ENCODE data around the gene ZNF57. TPM values are rescaled to one million over a fixed set of nuclear protein-coding genes. Genes with fewer than 3 reads are reported as not detected.
A peak's percentile ranks its signal among the peaks of the same experiment; 100 is the strongest.

The ZNF57 gene
- 5.8 and 7.6 TPM in 2 replicates for total RNA-seq (2022)
- Bru-seq, nascent RNA: percentile 66 among the genes with signal in this experiment
- BruChase-seq, experiment 1, labeled RNA remaining after a 2-hour chase: percentile 62 among the genes with signal in this experiment
- percentile 62 among the genes with signal in this experiment for BruChase-seq, experiment 2, labeled RNA remaining after a 6-hour chase
- long read RNA-seq, transcript ZNF57-201 (4 exons, 2,003 nt): major isoform, 10 of 11 reads
- long read RNA-seq, partial matches to known transcripts: 0 of 11 reads
- long read RNA-seq, other reads (novel, unspliced or antisense): 1 of 11 reads

GRCh38 chr19:2900296-2901252, at the start of gene ZNF57:
Gene ZNF57 (plus strand): TSS chr19:2900928. CDS start chr19:2901046, 118 bp downstream.
- DNase-seq: peak; percentile 99
- Histone ChIP-seq H3K36me3 (ENCODE audit: control insufficient read depth, insufficient read depth, low read length) (no peaks in the 10 kb centered on the region; the same call in 1 of the 2 replicates), H3K27me3 (replicated peaks; ENCODE audit: control insufficient read depth, insufficient read depth, low read length) (no peaks in the 10 kb centered on the region), H3K4me1 (peaks cover 4% of the 10 kb centered on the region; the same call in 1 of the 2 replicates), H3K4me3 (ENCODE audit: low read depth, low read length) (peak within 1 kb of the TSS; percentile 99), H3K9me3 (peaks cover 12% of the 10 kb centered on the region; the same call in 1 of the 2 replicates)
- Mint-ChIP-seq H3K4me3 (ENCODE audit: unreplicated experiment) (peak within 1 kb of the TSS; percentile 98), H3K36me3 (ENCODE audit: insufficient read depth, unreplicated experiment) (peaks cover 26% of the 10 kb centered on the region), H3K9me3 (ENCODE audit: unreplicated experiment) (no peaks in the 10 kb centered on the region), H3K4me1 (ENCODE audit: low read depth, unreplicated experiment) (no peaks in the 10 kb centered on the region), H3K27me3 (ENCODE audit: insufficient read depth, unreplicated experiment) (no peaks in the 10 kb centered on the region), H3K27ac (ENCODE audit: unreplicated experiment) (peak within 1 kb of the TSS; percentile 96)
- intact Hi-C loops (cut with micrococcal nuclease; ENCODE audit: unreplicated experiment): loop anchor here (2.0 kb wide), 1 partner anchor 50 kb away; no protein-coding TSS in a partner anchor
- TF ChIP-seq, protein P1, sequence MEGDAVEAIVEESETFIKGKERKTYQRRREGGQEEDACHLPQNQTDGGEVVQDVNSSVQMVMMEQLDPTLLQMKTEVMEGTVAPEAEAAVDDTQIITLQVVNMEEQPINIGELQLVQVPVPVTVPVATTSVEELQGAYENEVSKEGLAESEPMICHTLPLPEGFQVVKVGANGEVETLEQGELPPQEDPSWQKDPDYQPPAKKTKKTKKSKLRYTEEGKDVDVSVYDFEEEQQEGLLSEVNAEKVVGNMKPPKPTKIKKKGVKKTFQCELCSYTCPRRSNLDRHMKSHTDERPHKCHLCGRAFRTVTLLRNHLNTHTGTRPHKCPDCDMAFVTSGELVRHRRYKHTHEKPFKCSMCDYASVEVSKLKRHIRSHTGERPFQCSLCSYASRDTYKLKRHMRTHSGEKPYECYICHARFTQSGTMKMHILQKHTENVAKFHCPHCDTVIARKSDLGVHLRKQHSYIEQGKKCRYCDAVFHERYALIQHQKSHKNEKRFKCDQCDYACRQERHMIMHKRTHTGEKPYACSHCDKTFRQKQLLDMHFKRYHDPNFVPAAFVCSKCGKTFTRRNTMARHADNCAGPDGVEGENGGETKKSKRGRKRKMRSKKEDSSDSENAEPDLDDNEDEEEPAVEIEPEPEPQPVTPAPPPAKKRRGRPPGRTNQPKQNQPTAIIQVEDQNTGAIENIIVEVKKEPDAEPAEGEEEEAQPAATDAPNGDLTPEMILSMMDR (IDR thresholded peaks at IDR 0.05; ENCODE audit: insufficient read depth in 1 of 2, low read depth in 1 of 2, low read length in 1 of 2, severe bottlenecking in 1 of 2, unreplicated experiment in 1 of 2): no peak
- CTCF ChIA-PET: interaction anchor here (0.6 to 1.7 kb wide), 6 partner anchors 13 to 252 kb away, joined by 3 to 18 read pairs (median 4); partner anchors contain the start of gene ZNF555
- BruUV-seq (replicated peaks): no TSS peak
- POLR2A ChIA-PET: interaction anchor here (0.6 to 2.0 kb wide), 4 partner anchors 12 to 359 kb away, joined by 4 to 24 read pairs (median 6); partner anchors contain the start of gene ZNF556

DNA sequence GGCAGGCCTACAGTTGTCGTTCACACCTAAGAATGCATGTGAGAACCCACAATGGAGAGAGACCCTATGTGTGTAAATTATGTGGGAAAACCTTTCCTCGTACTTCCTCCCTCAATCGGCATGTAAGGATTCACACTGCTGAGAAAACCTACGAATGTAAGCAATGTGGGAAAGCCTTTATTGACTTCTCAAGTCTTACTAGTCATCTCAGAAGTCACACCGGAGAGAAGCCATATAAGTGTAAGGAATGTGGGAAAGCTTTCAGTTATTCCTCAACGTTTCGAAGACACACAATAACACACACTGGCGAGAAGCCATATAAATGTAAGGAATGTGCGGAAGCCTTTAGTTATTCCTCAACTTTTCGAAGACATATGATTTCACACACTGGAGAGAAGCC, 48.1 kb upstream of the ZNF57 start:
- DNase-seq: no peak
- Mint-ChIP-seq H3K4me3 (ENCODE audit: unreplicated experiment) (no peak overlapping the region), H3K4me1 (ENCODE audit: low read depth, unreplicated experiment) (no peaks in the 10 kb centered on the region), H3K36me3 (ENCODE audit: insufficient read depth, unreplicated experiment) (peaks cover 51% of the 10 kb centered on the region), H3K27me3 (ENCODE audit: insufficient read depth, unreplicated experiment) (no peaks in the 10 kb centered on the region), H3K9me3 (ENCODE audit: unreplicated experiment) (peaks cover 33% of the 10 kb centered on the region), H3K27ac (ENCODE audit: unreplicated experiment) (no peak overlapping the region)
- Histone ChIP-seq H3K9me3 (peaks cover 24% of the 10 kb centered on the region), H3K27me3 (replicated peaks; ENCODE audit: control insufficient read depth, insufficient read depth, low read length) (no peaks in the 10 kb centered on the region), H3K36me3 (ENCODE audit: control insufficient read depth, insufficient read depth, low read length) (peaks cover 9% of the 10 kb centered on the region), H3K4me3 (ENCODE audit: low read depth, low read length) (no peak overlapping the region), H3K4me1 (no peaks in the 10 kb centered on the region)
- TF ChIP-seq, protein P1 (IDR thresholded peaks at IDR 0.05; ENCODE audit: insufficient read depth in 1 of 2, low read depth in 1 of 2, low read length in 1 of 2, severe bottlenecking in 1 of 2, unreplicated experiment in 1 of 2): no peak
- intact Hi-C loops (cut with micrococcal nuclease; ENCODE audit: unreplicated experiment): no loop called here
- POLR2A ChIA-PET: no interaction called here
- BruUV-seq (replicated peaks): no TSS peak
- CTCF ChIA-PET: no interaction called here

DNA sequence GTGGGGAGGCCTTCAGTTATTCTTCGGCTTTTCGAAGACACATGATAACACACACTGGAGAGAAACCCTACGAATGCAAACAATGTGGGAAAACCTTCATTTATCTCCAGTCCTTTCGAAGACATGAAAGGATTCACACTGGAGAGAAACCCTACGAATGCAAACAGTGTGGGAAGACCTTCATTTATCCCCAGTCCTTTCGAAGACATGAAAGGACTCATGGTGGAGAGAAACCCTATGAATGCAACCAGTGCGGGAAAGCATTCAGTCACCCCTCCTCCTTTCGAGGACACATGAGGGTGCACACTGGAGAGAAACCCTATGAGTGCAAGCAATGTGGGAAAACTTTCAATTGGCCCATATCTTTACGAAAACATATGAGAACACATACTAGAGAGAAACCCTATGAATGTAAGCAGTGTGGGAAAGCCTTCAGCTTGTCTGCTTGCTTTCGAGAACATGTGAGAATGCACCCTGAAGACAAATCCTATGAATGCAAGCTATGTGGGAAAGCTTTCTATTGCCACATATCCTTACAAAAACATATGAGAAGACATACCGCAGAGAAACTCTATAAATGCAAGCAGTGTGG, 47.6 kb upstream of the ZNF57 start:
- BruUV-seq (replicated peaks): no TSS peak
- Mint-ChIP-seq H3K36me3 (ENCODE audit: insufficient read depth, unreplicated experiment) (peaks cover 51% of the 10 kb centered on the region), H3K9me3 (ENCODE audit: unreplicated experiment) (peaks cover 33% of the 10 kb centered on the region), H3K27me3 (ENCODE audit: insufficient read depth, unreplicated experiment) (no peaks in the 10 kb centered on the region), H3K4me3 (ENCODE audit: unreplicated experiment) (no peak overlapping the region), H3K27ac (ENCODE audit: unreplicated experiment) (no peak overlapping the region), H3K4me1 (ENCODE audit: low read depth, unreplicated experiment) (no peaks in the 10 kb centered on the region)
- CTCF ChIA-PET: no interaction called here
- Histone ChIP-seq H3K4me1 (no peaks in the 10 kb centered on the region), H3K9me3 (peaks cover 24% of the 10 kb centered on the region), H3K4me3 (ENCODE audit: low read depth, low read length) (no peak overlapping the region), H3K27me3 (replicated peaks; ENCODE audit: control insufficient read depth, insufficient read depth, low read length) (no peaks in the 10 kb centered on the region), H3K36me3 (ENCODE audit: control insufficient read depth, insufficient read depth, low read length) (peaks cover 9% of the 10 kb centered on the region)
- intact Hi-C loops (cut with micrococcal nuclease; ENCODE audit: unreplicated experiment): no loop called here
- POLR2A ChIA-PET: no interaction called here
- no peak for DNase-seq
- TF ChIP-seq, protein P1 (IDR thresholded peaks at IDR 0.05; ENCODE audit: insufficient read depth in 1 of 2, low read depth in 1 of 2, low read length in 1 of 2, severe bottlenecking in 1 of 2, unreplicated experiment in 1 of 2): no peak
